Frontal cortex (tissue), 4 donors: Measurements from ENCODE around the gene TPST1. TPM values are rescaled to one million over a fixed set of nuclear protein-coding genes. Genes with fewer than 3 reads are reported as not detected.
"Not testable (repeated sequence)": the region's sequence is repeated elsewhere in the genome, so short reads cannot be mapped to it uniquely, and the experiment has no call there.

Source experiments
- DNase-seq, 2 donors: peaks; one replicate each; pipeline ENCODE4 v3.0.0; 2012; ENCODE audit warnings: low spot score in 2 of 2
- FAIRE-seq: peaks from 2 replicates; lab custom pipeline; 2012; peaks lifted over from hg19 to GRCh38; lab: Jason Lieb, UNC
- total RNA-seq: library from RNA; depleted of rRNA; stranded (reverse); fragments of >200 nt; gene quantifications from one replicate; pipeline ENCODE4 v1.2.3, GENCODE V29; 2014
- donor health status: control.
- donor health status: control.
- donor health status: control.

Gene TPST1
- total RNA-seq, 1 donor from 2014 or later = 104 TPM

- FAIRE-seq (no peak), DNase-seq (no peak)
Measured at GRCh38 chr7:66363635-66364034, 158.5 kb downstream of the TPST1 start.

DNA sequence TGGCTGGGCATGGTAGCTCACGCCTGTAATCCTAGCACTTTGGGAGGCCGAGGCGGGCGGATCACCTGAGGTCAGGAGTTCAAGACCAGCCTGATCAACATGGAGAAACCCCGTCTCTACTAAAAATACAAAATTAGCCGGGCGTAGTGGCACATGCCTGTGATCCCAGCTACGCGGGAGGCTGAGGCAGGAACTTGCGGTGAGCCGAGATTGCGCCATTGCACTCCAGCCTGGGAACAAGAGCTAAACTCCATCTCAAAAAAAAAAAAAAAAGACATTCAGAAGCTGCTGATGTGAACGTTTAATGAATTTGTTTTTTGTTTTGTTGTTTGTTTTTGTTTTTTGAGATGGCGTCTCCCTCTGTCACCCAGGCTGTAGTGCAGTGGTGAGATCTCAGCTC, 159.9 kb downstream of the TPST1 start:
- not testable (repeated sequence) for FAIRE-seq, DNase-seq

GRCh38 chr7:66371096-66371824, 166.1 kb downstream of the TPST1 start:
- FAIRE-seq (no peak), DNase-seq (no peak)

DNA sequence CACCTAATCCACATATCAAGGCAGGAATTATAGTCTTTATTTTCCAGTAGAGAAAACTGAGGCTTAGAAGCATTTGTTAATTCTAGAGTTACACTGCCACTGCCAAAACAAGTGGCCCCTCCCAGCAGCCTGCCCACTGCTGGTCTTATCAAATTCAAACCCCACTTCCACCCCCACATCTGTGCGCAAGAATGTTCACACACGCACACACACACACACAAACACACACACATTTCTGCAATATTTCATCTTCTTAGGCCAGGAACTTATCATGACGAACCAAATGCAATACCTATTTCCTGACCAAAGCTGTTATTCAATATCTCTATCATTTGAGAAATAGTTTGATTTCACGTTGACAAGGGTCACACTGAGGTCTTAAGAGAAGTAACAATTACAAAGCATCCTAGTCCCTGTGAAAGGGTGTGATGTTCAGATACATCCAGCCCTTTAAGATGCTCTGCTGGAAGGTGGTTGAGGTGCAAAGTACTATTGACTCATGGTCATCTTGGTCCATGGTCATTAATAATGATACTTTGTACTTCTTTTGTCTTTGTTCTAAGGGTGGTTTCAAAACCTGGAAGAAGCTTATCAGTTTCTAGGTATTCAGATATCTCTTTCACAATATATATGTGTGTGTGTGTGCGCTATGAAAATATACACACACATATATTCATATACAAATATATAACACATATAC, 169.2 kb downstream of the TPST1 start:
- FAIRE-seq, DNase-seq: not testable (repeated sequence)

GRCh38 chr7:66376264-66376945, 171.3 kb downstream of the TPST1 start:
- FAIRE-seq (no peak), DNase-seq (no peak)

DNA sequence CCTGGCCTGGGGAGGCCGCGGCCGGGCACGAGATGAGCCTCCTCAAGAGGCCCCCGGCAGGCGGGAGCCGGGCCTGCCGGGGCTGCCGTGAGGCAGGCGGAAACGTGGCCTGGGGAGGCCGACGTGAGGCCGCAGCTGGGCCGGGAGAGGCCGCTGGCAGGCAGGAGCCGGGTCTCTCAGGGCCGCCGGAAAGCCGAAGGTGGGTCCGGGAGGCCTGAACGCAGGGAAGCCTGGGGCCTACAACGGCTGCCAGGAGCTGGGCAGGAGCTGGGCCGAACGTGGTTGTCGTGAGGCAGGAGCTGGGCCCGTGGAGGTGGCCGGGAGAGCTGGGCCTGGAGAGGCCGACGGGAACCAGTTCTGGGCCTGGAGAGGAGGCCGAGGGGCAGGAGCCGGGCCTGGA, 171.9 kb downstream of the TPST1 start:
- DNase-seq (no peak), FAIRE-seq (no peak)

DNA sequence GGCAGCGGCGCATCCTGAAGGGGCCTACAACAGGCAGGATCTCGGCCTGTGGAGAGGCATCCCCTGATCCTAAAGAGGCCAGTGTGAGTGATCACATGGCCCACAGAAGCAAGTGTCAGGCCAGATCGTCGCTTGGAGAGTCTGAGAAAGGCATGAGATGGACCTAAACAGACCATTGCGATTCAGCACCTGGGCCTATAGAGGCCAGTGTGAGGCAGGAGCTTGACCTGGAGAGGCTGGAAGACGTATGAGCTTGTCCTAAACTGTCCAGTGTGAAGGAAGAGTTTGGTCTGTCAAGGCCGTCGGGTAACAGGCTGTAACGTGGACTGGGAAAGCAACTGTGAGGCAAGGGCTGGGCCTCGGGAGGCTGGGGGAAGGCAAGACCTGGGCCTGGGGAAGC, 172.6 kb downstream of the TPST1 start:
- FAIRE-seq (no peak), DNase-seq (no peak)

DNA sequence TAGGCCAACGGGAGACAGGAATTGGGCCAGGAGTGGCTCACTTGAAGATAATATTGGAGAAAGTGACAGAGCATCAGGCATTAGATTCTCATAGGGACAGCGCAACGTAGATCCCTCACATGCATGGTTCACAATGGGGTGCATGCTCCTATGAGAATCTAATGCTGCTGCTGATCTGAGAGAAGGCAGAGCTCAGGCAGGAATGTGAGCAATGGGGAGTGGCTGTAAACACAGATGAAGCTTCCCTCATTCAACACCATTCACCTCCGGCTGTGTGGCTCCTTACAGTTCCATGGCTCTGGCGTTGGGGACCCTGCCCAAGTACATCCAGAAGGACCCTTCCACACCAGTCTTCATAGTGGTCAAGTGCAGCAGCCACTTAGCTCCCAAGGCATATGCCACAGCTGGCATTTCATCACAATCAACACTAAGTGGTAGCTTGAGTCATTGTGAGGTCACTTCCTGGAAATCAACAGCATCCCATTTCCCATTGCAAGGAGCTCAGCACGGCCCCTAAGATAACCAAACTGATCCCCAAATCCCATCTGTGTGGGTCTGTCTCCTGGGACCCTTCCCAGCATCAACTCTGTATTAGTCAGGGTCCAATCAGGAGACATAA, 174.5 kb downstream of the TPST1 start:
- FAIRE-seq = no peak
- no peak for DNase-seq

DNA sequence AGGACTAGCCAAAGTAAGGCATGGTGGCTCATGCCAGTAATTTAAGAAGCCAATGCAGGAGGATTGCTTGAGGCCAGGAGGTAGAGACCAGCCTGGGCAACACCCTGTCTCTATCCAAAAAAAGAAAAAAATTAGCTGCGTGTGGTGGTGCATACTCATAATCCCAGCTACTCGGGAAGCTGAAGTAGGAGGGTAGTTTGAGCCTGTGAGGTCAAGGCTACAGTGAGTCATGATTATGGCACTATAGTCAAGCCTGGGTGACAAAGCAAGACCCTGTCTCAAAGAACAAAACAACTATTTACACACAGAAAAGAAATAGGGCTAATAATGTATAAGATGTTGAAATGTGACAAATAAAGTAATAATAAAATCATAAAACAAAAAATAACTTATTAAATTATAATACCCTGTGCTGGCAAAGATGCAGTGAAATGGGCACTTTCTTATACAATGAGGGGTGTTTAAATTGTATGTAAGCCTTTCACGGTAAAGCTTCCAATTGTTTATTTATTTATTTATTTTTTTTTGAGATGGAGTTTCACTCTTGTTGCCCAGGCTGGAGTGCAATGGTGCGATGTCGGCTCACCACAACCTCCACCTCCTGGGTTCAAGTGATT, 175.2 kb downstream of the TPST1 start:
- DNase-seq = no peak
- FAIRE-seq = no peak

DNA sequence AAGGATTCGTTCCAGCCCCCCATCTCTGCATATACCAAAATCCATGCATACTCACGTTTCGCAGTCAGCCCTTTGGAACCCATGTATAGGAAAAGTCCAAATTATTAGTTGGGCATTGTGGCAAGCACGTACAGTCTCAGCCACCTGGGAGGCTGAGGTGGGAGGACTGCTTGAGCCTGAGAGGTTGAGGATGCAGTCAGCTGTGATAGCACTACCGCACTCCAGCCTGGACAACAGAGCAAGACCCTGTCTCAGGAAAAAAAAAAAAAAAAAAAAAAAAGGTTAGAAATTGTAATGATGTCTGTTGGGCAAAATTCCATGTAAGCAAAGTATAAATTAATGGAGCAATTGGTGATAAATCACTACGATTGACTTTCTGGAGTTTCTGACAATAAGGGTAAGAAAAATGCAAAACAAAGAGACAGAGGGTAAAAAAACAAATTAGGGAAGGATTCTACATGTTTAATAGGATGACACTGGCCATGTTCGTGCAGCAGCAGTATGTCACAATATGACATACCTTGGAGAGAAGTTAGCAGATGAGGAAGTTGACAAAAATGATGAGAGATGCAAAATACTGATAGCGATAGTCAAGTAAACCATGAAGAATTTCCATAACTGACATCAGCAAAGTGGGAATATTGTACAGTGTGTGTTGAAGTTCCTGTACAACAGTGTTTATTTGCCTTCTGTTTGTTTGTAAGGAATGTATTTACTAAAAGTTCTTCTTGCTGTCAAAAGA, 177.2 kb downstream of the TPST1 start:
- not testable (repeated sequence) for DNase-seq, FAIRE-seq

DNA sequence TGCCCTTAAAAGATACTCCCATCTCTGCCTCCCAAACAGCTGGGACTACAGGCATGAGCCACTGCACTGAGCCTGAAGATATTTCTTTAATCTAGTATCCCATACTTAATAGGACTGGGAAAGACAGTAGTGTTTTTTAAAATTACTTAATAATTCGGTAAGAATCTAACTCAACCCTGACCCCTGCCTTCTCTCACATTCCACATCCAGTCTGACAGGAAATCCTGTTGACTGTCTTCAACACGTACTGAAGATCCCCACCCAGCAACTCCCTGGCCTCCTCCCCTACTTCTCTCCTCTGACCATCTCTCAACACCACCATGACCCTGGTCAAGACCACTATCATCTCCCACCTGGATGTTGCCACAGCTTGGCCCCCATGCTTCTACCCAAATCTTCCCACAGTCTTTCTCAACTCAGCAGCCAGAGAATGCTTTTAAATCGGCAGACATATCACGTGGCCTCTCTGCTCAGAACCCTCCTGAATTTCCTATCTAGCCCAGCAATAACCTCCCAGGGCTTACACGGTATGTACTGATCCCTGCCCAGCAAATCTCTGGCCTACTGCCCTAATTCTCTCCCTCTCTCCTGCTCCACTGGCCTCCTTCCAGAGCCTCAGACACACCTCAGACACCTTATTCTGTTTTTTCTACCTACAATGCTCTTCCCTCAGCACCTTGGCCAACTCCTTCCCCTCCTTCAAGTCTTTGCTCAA, 180.2 kb downstream of the TPST1 start:
- DNase-seq, FAIRE-seq: not testable (repeated sequence)

DNA sequence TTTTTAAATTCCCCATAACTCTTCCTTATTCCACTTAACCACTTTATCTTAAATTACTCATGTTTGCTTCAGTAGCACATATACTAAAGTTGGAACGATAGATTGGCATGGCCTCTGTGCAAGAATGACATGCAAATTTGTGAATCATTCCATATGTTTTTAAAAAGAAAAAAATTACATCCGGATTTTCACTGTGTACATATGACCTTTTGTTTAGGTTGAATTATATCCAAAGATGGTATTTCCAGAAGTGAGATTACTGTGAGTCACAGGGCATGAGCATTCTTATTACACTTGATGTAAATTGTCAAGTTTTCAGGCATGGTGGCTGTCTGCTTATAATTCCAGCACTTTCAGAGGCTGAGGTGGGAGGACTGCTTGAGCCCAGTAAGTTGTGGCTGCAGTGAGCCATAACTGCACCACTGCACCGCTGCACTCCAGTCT, 190.0 kb downstream of the TPST1 start:
- FAIRE-seq = not testable (repeated sequence)

DNA sequence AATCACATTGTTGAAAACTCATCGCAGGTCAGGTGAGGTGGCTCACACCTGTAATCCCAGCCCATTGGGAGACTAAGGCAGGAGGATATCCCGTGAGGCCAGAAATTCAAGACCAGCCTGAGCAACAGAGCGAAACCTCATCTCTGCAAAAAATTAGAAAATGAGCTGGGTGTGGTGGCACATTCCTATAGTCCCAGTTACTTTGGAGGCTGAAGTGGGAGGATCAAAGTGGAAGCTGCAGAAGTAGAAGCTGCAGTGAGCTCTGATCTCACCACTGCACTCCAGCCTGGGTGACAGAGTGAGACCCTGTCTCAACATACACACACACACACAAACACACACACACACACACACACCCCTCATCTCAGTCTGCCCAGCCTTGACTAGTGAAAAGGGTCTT, 190.9 kb downstream of the TPST1 start:
- DNase-seq, FAIRE-seq: not testable (repeated sequence)

More for the DNA sequence above, 190.0 kb downstream of the TPST1 start:
- not testable (repeated sequence) for DNase-seq

GRCh38 chr7:66398841-66399240, 193.7 kb downstream of the TPST1 start:
- DNase-seq, FAIRE-seq: not testable (repeated sequence)

DNA sequence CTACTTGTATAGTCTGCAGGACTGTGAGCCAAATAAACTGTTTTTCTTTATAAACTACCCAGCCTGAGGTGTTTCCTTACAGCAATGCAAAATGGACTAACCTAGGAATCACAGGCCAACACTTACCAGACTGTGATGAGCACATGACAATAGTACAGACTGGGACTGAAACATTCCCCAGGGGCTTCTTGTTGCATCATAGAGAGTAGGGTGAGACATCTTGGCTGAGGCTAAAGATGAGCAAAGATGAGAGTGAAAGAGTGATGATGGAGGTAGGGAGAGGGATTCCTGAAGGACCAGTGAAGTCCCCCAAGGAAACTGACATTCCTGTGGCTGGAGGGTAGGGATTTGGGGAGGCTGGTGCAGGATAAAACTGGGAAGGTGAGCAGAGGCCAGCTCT, 194.4 kb downstream of the TPST1 start:
- no peak for DNase-seq
- FAIRE-seq = no peak

DNA sequence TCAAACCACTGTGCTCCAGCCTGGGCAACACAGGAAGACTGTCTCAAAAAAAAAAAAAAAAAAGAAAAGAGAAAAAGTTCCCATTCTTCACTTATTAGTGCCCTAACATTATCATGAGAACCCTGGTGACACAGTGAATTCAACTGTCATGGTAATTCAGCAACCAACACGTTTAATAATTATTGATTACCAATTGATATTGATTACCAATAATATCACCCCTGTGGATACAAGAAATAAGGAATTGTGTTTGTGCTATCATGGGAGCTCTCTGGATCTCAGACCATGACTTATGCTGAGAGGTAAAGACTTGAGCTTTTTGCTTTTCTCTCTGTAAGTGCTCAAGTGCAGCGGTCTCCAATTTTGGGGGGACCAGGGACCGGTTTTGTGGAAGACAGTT, 195.3 kb downstream of the TPST1 start:
- DNase-seq (no peak), FAIRE-seq (no peak)

- not testable (repeated sequence) for DNase-seq, FAIRE-seq
Measured at GRCh38 chr7:66401126-66401525, 196.0 kb downstream of the TPST1 start.

DNA sequence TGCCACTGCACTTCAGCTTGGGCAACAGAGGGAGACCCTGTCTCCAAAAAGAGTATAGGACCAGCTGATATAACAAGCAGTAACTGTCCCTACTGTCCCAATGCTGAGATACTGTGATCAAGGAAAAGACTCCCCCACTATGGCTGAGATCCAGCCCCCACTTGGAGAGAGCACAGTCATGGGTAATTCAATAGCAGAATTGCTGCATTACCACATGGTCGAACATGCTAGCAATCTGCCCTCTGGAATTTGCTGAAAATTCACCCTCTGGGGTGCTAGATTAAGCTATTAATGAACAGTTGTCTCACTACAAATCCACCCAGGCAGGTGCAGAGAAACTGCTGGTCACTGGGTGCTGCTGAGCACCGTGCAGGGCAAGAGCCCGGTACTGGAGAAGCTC, 196.8 kb downstream of the TPST1 start:
- not testable (repeated sequence) for DNase-seq, FAIRE-seq
